NB4 (cell line): ENCODE measurements around the gene IGSF1.
"Not testable (repeated sequence)": the region's sequence is repeated elsewhere in the genome, so short reads cannot be mapped to it uniquely, and the experiment has no call there.

ENCODE experiments used
- DNase-seq: peaks from one replicate; pipeline ENCODE4 v3.0.0; 2010; ENCODE audit warnings: low read depth
- H3K4me3 ChIP-seq: one replicate; pipeline ENCODE4 v1.5.1; 2011; ENCODE audit warnings: mild to moderate bottlenecking, low read depth, low read length, moderate library complexity
- MYC ChIP-seq: IDR thresholded peaks from 2 replicates; pipeline ENCODE4 v1.6.1; 2011; ENCODE audit warnings: low read depth, low read length
- POLR2A ChIP-seq: IDR thresholded peaks from 2 replicates; pipeline ENCODE4 v1.6.1; 2011; ENCODE audit warnings: mild to moderate bottlenecking; ENCODE audit not compliant: insufficient read length; ENCODE audit errors: extremely low read depth
- TF ChIP-seq, protein P1 (sequence below): IDR thresholded peaks from one replicate; pipeline ENCODE4 v1.5.1; 2012; ENCODE audit warnings: low read depth, low read length
- TF ChIP-seq, protein P2 (sequence below): IDR thresholded peaks from 2 replicates; pipeline ENCODE4 v1.6.1; 2011; ENCODE audit warnings: low read depth, low read length

Gene IGSF1

DNA sequence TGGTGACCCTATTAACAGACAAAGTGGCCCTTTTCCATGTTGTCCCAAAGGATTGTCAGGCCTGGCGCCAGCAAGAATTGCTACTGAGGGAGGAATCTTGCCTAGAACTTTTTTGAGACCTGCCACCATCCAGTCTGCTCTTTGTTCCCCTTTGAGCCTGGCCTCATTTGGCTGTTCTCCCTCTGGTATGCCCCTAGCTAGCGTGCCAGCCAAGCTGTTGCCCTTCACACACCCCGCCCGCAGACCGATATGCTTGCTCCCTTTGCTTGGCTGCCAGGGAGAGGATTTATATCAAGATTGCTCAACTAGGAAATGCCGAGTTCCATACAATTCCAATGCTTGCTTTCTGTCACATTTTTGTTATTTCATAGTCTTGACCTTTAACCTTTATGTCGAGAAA, 24.4 kb downstream of the IGSF1 start:
- no peak overlapping the region for H3K4me3 ChIP-seq
- TF ChIP-seq, protein P1, sequence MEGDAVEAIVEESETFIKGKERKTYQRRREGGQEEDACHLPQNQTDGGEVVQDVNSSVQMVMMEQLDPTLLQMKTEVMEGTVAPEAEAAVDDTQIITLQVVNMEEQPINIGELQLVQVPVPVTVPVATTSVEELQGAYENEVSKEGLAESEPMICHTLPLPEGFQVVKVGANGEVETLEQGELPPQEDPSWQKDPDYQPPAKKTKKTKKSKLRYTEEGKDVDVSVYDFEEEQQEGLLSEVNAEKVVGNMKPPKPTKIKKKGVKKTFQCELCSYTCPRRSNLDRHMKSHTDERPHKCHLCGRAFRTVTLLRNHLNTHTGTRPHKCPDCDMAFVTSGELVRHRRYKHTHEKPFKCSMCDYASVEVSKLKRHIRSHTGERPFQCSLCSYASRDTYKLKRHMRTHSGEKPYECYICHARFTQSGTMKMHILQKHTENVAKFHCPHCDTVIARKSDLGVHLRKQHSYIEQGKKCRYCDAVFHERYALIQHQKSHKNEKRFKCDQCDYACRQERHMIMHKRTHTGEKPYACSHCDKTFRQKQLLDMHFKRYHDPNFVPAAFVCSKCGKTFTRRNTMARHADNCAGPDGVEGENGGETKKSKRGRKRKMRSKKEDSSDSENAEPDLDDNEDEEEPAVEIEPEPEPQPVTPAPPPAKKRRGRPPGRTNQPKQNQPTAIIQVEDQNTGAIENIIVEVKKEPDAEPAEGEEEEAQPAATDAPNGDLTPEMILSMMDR: no peak
- TF ChIP-seq, protein P2, sequence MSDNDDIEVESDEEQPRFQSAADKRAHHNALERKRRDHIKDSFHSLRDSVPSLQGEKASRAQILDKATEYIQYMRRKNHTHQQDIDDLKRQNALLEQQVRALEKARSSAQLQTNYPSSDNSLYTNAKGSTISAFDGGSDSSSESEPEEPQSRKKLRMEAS: no peak

GRCh38 chrX:131264053-131264452, 25.1 kb downstream of the IGSF1 start:
- TF ChIP-seq, protein P2: no peak
- TF ChIP-seq, protein P1: no peak
- TF ChIP-seq MYC: no peak
- TF ChIP-seq POLR2A: no peak
- DNase-seq: no peak
- no peak overlapping the region for H3K4me3 ChIP-seq

More for the DNA sequence above, 24.4 kb downstream of the IGSF1 start:
- no peak for DNase-seq

DNA sequence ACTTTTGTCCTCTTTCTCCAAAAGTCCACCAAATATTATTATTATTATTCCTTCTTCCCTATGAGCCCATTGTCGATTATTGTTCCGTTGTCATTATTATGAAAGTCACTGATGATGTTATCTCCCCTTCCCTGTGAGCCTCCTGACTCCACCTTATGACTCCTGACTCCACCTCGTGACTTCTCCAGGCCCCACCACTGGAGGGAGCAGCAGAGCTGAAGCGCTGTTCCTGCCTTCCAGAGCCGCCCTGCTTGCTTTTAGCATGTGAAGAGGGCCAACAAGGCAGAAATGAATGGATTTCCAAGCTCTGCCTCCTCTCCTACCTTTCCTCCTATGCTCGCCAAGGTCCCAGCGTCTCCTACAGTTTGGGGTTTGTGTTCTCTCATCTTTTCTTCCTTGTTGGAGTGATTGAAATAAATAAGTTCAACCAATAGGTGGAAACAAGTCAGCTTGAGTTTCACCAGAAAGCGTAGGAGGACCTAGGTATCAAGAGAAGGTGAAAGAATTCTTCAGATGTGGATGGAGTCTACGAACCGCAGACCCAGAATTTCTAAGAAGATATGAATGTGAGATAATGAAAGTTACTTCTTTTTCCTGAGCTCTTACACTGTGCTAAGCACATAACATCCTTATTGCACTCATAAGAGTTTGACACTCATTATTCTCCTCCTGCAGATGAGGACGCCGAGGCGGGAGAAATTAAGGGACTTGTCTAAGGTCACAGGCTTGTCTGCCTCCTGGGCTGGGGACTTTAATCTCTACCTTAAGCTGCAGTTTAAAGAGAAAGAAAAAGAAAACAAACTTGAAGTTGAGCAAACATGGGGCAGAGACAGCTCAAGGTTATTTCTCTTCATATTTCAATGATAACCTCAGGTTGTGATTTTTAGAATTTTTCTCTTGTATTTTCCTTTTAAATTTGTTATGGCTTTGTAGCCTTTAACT, 26.1 kb downstream of the IGSF1 start:
- no peak overlapping the region for H3K4me3 ChIP-seq
- TF ChIP-seq, protein P1: peak; percentile 60
- TF ChIP-seq MYC: no peak
- TF ChIP-seq, protein P2: peak; percentile 62
- peak; percentile 31 for DNase-seq

GRCh38 chrX:131262200-131262599, 26.9 kb downstream of the IGSF1 start:
- no peak for TF ChIP-seq POLR2A
- no peak for TF ChIP-seq MYC
- TF ChIP-seq, protein P1: no peak
- TF ChIP-seq, protein P2: no peak
- H3K4me3 ChIP-seq: no peak overlapping the region
- DNase-seq: no peak

GRCh38 chrX:131257367-131257766, 31.7 kb downstream of the IGSF1 start:
- no peak overlapping the region for H3K4me3 ChIP-seq
- TF ChIP-seq MYC (no peak), POLR2A (no peak)
- TF ChIP-seq, protein P2: no peak
- TF ChIP-seq, protein P1: no peak

GRCh38 chrX:131250984-131251738, 37.9 kb downstream of the IGSF1 start:
- not testable (repeated sequence) for H3K4me3 ChIP-seq, DNase-seq

More at GRCh38 chrX:131257367-131257766, 31.7 kb downstream of the IGSF1 start:
- DNase-seq: no peak
